RKO (cell line): ENCODE data around the gene SMAD5.

Experiments
- DNase-seq: peaks from one replicate; pipeline ENCODE4 v3.0.0-alpha.2; 2016; ENCODE audit warnings: low spot score

SMAD5 gene

GRCh38 chr5:136157514-136157913, 24.9 kb downstream of the SMAD5 start:
- DNase-seq = no peak

GRCh38 chr5:136159457-136159856, 26.8 kb downstream of the SMAD5 start:
- DNase-seq = no peak

- no peak for DNase-seq
Measured at GRCh38 chr5:136162008-136162407, 29.4 kb downstream of the SMAD5 start.

GRCh38 chr5:136164226-136164625, 31.6 kb downstream of the SMAD5 start:
- no peak for DNase-seq

GRCh38 chr5:136166909-136167308, 34.3 kb downstream of the SMAD5 start:
- no peak for DNase-seq

GRCh38 chr5:136169218-136169617, 36.6 kb downstream of the SMAD5 start:
- no peak for DNase-seq

GRCh38 chr5:136174021-136174659, 41.5 kb downstream of the SMAD5 start:
- DNase-seq = peak; percentile 70

GRCh38 chr5:136182618-136183017, 50.0 kb downstream of the SMAD5 start:
- no peak for DNase-seq

GRCh38 chr5:136185974-136186665, 53.5 kb downstream of the SMAD5 start:
- DNase-seq = no peak

GRCh38 chr5:136186796-136187195, 54.2 kb downstream of the SMAD5 start:
- DNase-seq = no peak

- DNase-seq = no peak
Measured at GRCh38 chr5:136188859-136189258, 56.2 kb downstream of the SMAD5 start.

GRCh38 chr5:136190091-136190720, 57.6 kb downstream of the SMAD5 start:
- no peak for DNase-seq

- no peak for DNase-seq
Measured at GRCh38 chr5:136190904-136191303, 58.3 kb downstream of the SMAD5 start.

- DNase-seq = no peak
Measured at GRCh38 chr5:136191304-136192014, 58.8 kb downstream of the SMAD5 start.

GRCh38 chr5:136192015-136192525, 59.4 kb downstream of the SMAD5 start:
- DNase-seq = no peak

GRCh38 chr5:136192526-136193321, 60.1 kb downstream of the SMAD5 start, which contains the start of gene SMIM32:
Gene SMIM32 (minus strand): TSS chr5:136193162. CDS start chr5:136192524, 638 bp downstream.
- DNase-seq = no peak

GRCh38 chr5:136193322-136193935, 60.8 kb downstream of the SMAD5 start:
- no peak for DNase-seq

- no peak for DNase-seq
Measured at GRCh38 chr5:136194576-136194975, 61.9 kb downstream of the SMAD5 start.

- DNase-seq = no peak
Measured at GRCh38 chr5:136195971-136196820, 63.6 kb downstream of the SMAD5 start.
